Suprapubic skin (tissue), 4 donors: Measurements from ENCODE around the gene ZBTB49. TPM values are rescaled to one million over a fixed set of nuclear protein-coding genes. Genes with fewer than 3 reads are reported as not detected.

Source experiments
- DNase-seq, 2 donors: peaks; one replicate each; pipeline ENCODE4 v3.0.0-alpha.2; 2019; ENCODE audit warnings: low spot score in 2 of 2
- H3K27ac ChIP-seq: fragments of 200-600 bp; sonication (generic); one replicate; pipeline ENCODE4 v1.5.1; 2019
- H3K27me3 ChIP-seq: fragments of 200-600 bp; sonication (generic); one replicate; pipeline ENCODE4 v1.5.1; 2019
- H3K36me3 ChIP-seq: fragments of 200-600 bp; sonication (generic); one replicate; pipeline ENCODE4 v1.5.1; 2019
- H3K4me1 ChIP-seq: fragments of 200-600 bp; sonication (generic); one replicate; pipeline ENCODE4 v1.5.1; 2019
- H3K4me3 ChIP-seq: fragments of 200-600 bp; sonication (generic); one replicate; pipeline ENCODE4 v1.5.1; 2019; ENCODE audit warnings: mild to moderate bottlenecking
- H3K9me3 ChIP-seq: fragments of 200-600 bp; sonication (generic); one replicate; pipeline ENCODE4 v1.5.1; 2019
- EP300 ChIP-seq: sonication (generic); formaldehyde crosslinking; IDR thresholded peaks from one replicate; pipeline ENCODE4 v1.6.1; 2017; ENCODE audit warnings: antibody characterized with exemption
- POLR2A ChIP-seq, 2 donors: fragments of 450-650 bp; IDR thresholded peaks; one replicate each; pipeline ENCODE4 v1.6.1; 2017; ENCODE audit warnings: antibody characterized with exemption in 2 of 2, mild to moderate bottlenecking in 2 of 2, moderate library complexity in 2 of 2
- POLR2AphosphoS5 ChIP-seq, 3 donors: sonication (generic); formaldehyde crosslinking; IDR thresholded peaks; one replicate each; pipeline ENCODE4 v1.6.1; 2017; ENCODE audit warnings: antibody characterized with exemption in 3 of 3
- WGBS: methylation state at CpG from one replicate; pipeline ENCODE4 v1.1.5; 2018; 5-methylcytosine and 5-hydroxymethylcytosine counted together
- total RNA-seq, 4 donors: library from RNA; depleted of rRNA; stranded (reverse); fragments of >200 nt; gene quantifications; one replicate each; pipeline ENCODE4 v1.1.0, GENCODE V29; 2016
- TF ChIP-seq, protein P1 (sequence below), 2 donors: fragments of 200-600 bp in 1 of 2; fragments of 450-650 bp in 1 of 2; sonication (generic) in 1 of 2; IDR thresholded peaks; one replicate each; pipeline ENCODE4 v1.5.1; 2016 to 2019; ENCODE audit warnings: antibody characterized with exemption in 2 of 2, mild to moderate bottlenecking in 1 of 2, moderate library complexity in 1 of 2

Gene ZBTB49
- total RNA-seq, 4 donors from 2014 or later = 3.6 to 11.2 (median 7.1) TPM

DNA sequence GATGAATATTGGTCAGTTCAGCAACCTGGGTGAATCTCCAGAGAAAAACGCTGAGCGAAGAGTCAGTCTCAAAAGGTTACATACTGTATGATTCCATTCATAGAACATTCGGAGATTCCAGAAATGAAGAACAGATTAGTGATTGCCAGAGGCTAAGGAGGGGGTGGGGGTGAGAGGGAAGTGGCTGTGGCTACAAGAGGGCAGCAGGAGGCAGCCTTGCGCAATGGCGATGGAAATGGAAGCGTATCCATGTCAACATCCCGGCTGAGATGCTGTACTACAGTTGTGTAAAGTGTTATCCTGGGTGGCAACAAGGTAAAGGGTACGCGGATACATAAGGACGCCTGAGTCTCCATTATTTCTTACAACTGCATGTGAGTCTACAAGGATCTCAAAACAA is 18.1 kb upstream of the ZBTB49 start:
- no peak for DNase-seq
- WGBS = 79% methylated on average over 10 of the region's 10 CpGs
- no peak for TF ChIP-seq POLR2A (IDR thresholded peaks at IDR 0.05)
- no peak overlapping the region for H3K27ac ChIP-seq
- no peak overlapping the region for H3K4me3 ChIP-seq
- peaks cover 75% of the 10 kb centered on the region for H3K36me3 ChIP-seq
- H3K9me3 ChIP-seq = no peaks in the 10 kb centered on the region
- H3K4me1 ChIP-seq = no peaks in the 10 kb centered on the region
- H3K27me3 ChIP-seq = no peaks in the 10 kb centered on the region

DNA sequence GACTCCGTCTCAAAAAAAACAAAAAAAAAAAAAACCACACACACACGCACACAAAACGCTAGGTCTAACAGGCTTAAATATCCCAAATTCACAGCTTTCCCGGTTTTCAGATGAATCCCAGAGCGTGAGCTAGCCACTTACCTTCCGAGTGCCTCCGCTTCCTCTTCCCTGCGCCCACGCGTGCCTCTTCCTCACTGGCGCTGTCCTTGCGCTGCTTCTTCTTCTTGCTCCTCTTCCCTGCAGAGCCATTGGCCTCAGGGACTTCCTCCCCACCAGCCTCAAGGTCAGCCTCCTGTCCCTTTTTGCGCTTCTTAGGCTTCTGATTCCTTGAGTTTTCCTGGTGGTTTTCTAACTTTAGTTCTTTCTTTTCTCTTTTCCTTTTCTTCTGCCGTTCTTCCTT is 15.8 kb upstream of the ZBTB49 start:
- 92% methylated on average over 14 of the region's 14 CpGs for WGBS
- H3K9me3 ChIP-seq = no peaks in the 10 kb centered on the region
- H3K4me3 ChIP-seq = no peak overlapping the region
- no peak overlapping the region for H3K27ac ChIP-seq
- H3K4me1 ChIP-seq = no peaks in the 10 kb centered on the region
- TF ChIP-seq POLR2A (IDR thresholded peaks at IDR 0.05) = no peak
- no peak for TF ChIP-seq POLR2AphosphoS5 (IDR thresholded peaks at IDR 0.05)
- TF ChIP-seq, protein P1, sequence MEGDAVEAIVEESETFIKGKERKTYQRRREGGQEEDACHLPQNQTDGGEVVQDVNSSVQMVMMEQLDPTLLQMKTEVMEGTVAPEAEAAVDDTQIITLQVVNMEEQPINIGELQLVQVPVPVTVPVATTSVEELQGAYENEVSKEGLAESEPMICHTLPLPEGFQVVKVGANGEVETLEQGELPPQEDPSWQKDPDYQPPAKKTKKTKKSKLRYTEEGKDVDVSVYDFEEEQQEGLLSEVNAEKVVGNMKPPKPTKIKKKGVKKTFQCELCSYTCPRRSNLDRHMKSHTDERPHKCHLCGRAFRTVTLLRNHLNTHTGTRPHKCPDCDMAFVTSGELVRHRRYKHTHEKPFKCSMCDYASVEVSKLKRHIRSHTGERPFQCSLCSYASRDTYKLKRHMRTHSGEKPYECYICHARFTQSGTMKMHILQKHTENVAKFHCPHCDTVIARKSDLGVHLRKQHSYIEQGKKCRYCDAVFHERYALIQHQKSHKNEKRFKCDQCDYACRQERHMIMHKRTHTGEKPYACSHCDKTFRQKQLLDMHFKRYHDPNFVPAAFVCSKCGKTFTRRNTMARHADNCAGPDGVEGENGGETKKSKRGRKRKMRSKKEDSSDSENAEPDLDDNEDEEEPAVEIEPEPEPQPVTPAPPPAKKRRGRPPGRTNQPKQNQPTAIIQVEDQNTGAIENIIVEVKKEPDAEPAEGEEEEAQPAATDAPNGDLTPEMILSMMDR (IDR thresholded peaks at IDR 0.05) = no peak
- no peaks in the 10 kb centered on the region for H3K27me3 ChIP-seq
- DNase-seq = no peak
- H3K36me3 ChIP-seq = peaks cover 87% of the 10 kb centered on the region

DNA sequence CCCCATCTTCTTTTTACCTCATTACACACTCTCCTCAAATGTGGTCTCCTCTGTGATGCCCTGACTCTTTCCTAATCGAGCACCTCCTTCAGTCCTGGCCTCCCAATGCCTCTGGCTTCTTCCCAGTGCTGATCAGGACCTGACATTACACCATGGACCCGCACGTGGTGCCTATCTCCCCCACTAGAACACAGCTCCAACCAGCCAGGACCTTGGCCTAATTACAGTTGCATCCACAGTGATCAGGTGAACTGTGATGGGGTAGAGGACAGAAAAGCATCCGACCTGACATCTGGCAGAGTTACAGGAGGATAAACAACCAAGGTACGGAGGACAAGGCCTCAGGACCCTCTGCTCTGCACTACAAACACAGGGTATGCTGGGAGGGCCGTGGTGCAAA is 12.5 kb upstream of the ZBTB49 start:
- Histone ChIP-seq H3K27ac (no peak overlapping the region), H3K36me3 (peaks cover 87% of the 10 kb centered on the region), H3K9me3 (no peaks in the 10 kb centered on the region), H3K27me3 (no peaks in the 10 kb centered on the region), H3K4me3 (no peak overlapping the region), H3K4me1 (no peaks in the 10 kb centered on the region)
- no peak for TF ChIP-seq POLR2AphosphoS5 (IDR thresholded peaks at IDR 0.05)
- no peak for TF ChIP-seq EP300
- no peak for TF ChIP-seq POLR2A (IDR thresholded peaks at IDR 0.05)
- TF ChIP-seq, protein P1 (IDR thresholded peaks at IDR 0.05) = no peak
- DNase-seq = no peak
- 74% methylated on average over 6 of the region's 6 CpGs for WGBS

DNA sequence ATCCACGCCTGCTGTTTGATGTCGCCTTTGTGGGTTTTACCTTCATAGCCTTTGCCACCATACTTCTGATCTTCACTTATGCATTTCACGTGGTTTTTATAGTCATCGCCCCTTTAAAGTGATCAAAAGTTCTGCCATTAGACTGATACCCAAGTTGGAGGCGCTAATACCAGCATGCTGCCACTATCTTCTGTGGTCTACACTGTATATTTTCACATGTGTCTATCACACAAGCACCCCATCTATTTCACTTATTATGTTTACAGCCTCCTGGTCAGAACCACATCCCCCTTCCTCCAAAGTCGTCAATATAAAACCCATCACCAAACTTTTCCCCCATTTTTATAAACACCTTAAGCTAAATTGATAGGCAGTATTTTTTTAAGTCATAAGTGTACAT is 8.3 kb upstream of the ZBTB49 start:
- Histone ChIP-seq H3K27me3 (no peaks in the 10 kb centered on the region), H3K36me3 (peaks cover 73% of the 10 kb centered on the region), H3K27ac (no peak overlapping the region), H3K9me3 (no peaks in the 10 kb centered on the region), H3K4me3 (no peak overlapping the region), H3K4me1 (peaks cover 3% of the 10 kb centered on the region)
- WGBS = 96% methylated on average over 6 of the region's 6 CpGs
- no peak for DNase-seq
- no peak for TF ChIP-seq EP300
- TF ChIP-seq, protein P1 (IDR thresholded peaks at IDR 0.05) = no peak
- no peak for TF ChIP-seq POLR2AphosphoS5 (IDR thresholded peaks at IDR 0.05)
- no peak for TF ChIP-seq POLR2A (IDR thresholded peaks at IDR 0.05)

DNA sequence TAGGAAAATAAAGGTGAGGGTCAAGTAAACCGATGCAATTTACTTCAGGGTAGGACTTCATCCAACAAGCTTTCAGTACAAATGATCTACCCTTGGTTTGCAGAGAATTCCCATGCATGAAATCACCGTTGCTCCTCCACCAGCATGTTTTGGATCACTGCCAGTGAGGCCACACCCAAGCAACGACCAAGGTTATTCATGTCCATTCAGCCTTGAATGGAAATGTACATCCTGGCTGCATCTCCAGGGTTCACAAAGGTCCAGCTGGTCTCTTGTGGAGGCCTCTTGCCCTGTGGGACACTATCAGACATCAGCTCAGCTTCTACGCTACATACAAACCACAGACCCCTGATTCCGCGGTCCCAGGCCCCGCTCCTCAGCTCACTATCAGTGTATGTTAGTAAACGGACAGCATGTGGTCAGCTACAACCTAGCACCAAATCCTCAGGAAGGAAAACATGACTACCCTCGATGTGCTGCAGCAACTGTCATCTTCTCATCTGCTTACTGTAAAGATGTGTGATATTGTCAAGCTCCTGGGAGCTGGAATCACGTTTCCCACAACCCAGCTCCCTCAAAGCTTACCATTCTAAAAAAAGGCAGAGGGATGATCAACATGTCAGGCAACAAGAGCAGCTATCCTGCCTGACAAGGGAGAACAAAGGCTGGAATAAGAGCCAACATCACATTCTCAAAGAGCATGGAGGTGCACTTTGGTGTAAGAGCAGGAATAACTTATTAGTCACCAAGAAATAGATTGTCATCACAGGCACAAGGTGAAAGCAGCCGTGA is 5.0 kb upstream of the ZBTB49 start:
- TF ChIP-seq, protein P1 (IDR thresholded peaks at IDR 0.05) = no peak
- TF ChIP-seq EP300 (no peak), POLR2A (IDR thresholded peaks at IDR 0.05) (no peak), POLR2AphosphoS5 (IDR thresholded peaks at IDR 0.05) (no peak)
- peaks cover 18% of the 10 kb centered on the region for H3K4me1 ChIP-seq
- peaks cover 47% of the 10 kb centered on the region for H3K36me3 ChIP-seq
- no peak overlapping the region for H3K27ac ChIP-seq
- H3K27me3 ChIP-seq = no peaks in the 10 kb centered on the region
- no peak overlapping the region for H3K4me3 ChIP-seq
- 79% methylated on average over 11 of the region's 11 CpGs for WGBS
- DNase-seq = no peak
- no peaks in the 10 kb centered on the region for H3K9me3 ChIP-seq

DNA sequence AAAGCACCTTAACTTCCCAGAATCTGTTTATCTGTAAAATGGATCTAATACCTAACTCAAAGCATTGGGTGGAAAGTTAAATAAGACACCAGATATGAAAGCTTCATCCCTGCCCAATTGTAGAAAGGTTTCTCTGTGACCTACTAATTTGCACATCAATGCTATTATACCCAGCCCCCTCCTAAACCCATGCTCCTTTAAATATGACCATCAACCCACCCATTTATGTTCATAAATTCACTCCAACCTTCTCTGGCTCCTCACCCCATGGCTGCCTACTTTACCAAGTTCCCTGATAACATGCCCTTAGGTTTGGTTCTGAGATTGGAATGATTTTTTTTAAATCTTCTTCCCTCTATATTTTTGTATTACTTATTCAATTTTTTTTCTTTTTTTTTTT is 2.0 kb upstream of the ZBTB49 start:
- H3K4me3 ChIP-seq = no peak overlapping the region
- no peaks in the 10 kb centered on the region for H3K9me3 ChIP-seq
- H3K36me3 ChIP-seq = peaks cover 20% of the 10 kb centered on the region
- H3K27ac ChIP-seq = no peak overlapping the region
- no peak for DNase-seq
- peaks cover 27% of the 10 kb centered on the region for H3K4me1 ChIP-seq
- TF ChIP-seq, protein P1 (IDR thresholded peaks at IDR 0.05) = no peak
- no peak for TF ChIP-seq POLR2AphosphoS5 (IDR thresholded peaks at IDR 0.05)
- TF ChIP-seq POLR2A (IDR thresholded peaks at IDR 0.05) = no peak
- no peak for TF ChIP-seq EP300
- H3K27me3 ChIP-seq = no peaks in the 10 kb centered on the region
